SH-SY5Y (cell line): ENCODE results near the gene IRF3.

ENCODE experiments used
- GATA2 ChIP-seq: IDR thresholded peaks from 2 replicates; pipeline ENCODE4 v1.6.1; 2011; ENCODE audit warnings: mild to moderate bottlenecking, low read depth, low read length
- GATA3 ChIP-seq: IDR thresholded peaks from 2 replicates; pipeline ENCODE4 v1.6.1; 2011; ENCODE audit warnings: low read depth, mild to moderate bottlenecking, low read length, moderate library complexity

- TF ChIP-seq GATA2 = no peak
- no peak for TF ChIP-seq GATA3
Measured at GRCh38 chr19:49646586-49646985, 19.1 kb downstream of the IRF3 start.
